Glutamatergic neuron (in vitro differentiated cells): Measurements from ENCODE around the gene HTT. TPM values are rescaled to one million over a fixed set of nuclear protein-coding genes. Genes with fewer than 3 reads are reported as not detected.

ENCODE experiments used
- DNase-seq: peaks from one replicate; pipeline ENCODE4 v3.0.0; 2022
- H3K27ac Mint-ChIP-seq: one replicate; pipeline ENCODE4 v1.8.0; 2020; ENCODE audit warnings: mild to moderate bottlenecking, mixed read lengths, inconsistent platforms; ENCODE audit not compliant: unreplicated experiment
- H3K27me3 Mint-ChIP-seq: one replicate; pipeline ENCODE4 v1.8.0; 2020; ENCODE audit warnings: mild to moderate bottlenecking, moderate library complexity, mixed read lengths, inconsistent platforms; ENCODE audit not compliant: unreplicated experiment
- H3K36me3 Mint-ChIP-seq: one replicate; pipeline ENCODE4 v1.8.0; 2020; ENCODE audit warnings: mild to moderate bottlenecking, mixed read lengths, inconsistent platforms; ENCODE audit not compliant: unreplicated experiment
- H3K4me1 Mint-ChIP-seq: one replicate; pipeline ENCODE4 v1.8.0; 2020; ENCODE audit warnings: mild to moderate bottlenecking, low read depth, mixed read lengths, inconsistent platforms; ENCODE audit not compliant: unreplicated experiment
- H3K4me3 Mint-ChIP-seq: one replicate; pipeline ENCODE4 v1.8.0; 2020; ENCODE audit warnings: mild to moderate bottlenecking, mixed read lengths, inconsistent platforms; ENCODE audit not compliant: unreplicated experiment
- H3K9me3 Mint-ChIP-seq: one replicate; pipeline ENCODE4 v1.8.0; 2020; ENCODE audit warnings: mild to moderate bottlenecking, moderate library complexity, mixed read lengths, inconsistent platforms; ENCODE audit not compliant: unreplicated experiment
- CTCF ChIP-seq: fragments of 200-600 bp; sonication (generic); IDR thresholded peaks from one replicate; pipeline ENCODE4 v1.5.0; 2021; ENCODE audit not compliant: partially characterized antibody, unreplicated experiment
- total RNA-seq: library from RNA; stranded (reverse); fragmentation: NEBNext Ultra II Directional; extraction: Animal tissue kit (Norgen Biotek cat#: 25700); gene quantifications from one replicate; pipeline ENCODE4 v1.2.1, GENCODE V29; 2021; ENCODE audit not compliant: unreplicated experiment

The HTT gene
- total RNA-seq, 1 donor from 2014 or later, result 107 TPM

GRCh38 chr4:3237712-3238560 lies 163.5 kb downstream of the HTT start:
- H3K36me3 Mint-ChIP-seq, result peaks cover 16% of the 10 kb centered on the region
- no peak for DNase-seq
- peaks cover 23% of the 10 kb centered on the region for H3K4me1 Mint-ChIP-seq
- no peak for TF ChIP-seq CTCF
- H3K4me3 Mint-ChIP-seq, result peak overlapping the region; percentile 49
- H3K9me3 Mint-ChIP-seq, result peaks cover 9% of the 10 kb centered on the region
- peak overlapping the region; percentile 81 for H3K27ac Mint-ChIP-seq
- peaks cover 14% of the 10 kb centered on the region for H3K27me3 Mint-ChIP-seq

- no peak for TF ChIP-seq CTCF
- no peak overlapping the region for H3K27ac Mint-ChIP-seq
- H3K9me3 Mint-ChIP-seq, result peaks cover 9% of the 10 kb centered on the region
- H3K27me3 Mint-ChIP-seq, result peaks cover 13% of the 10 kb centered on the region
- peaks cover 16% of the 10 kb centered on the region for H3K36me3 Mint-ChIP-seq
- peaks cover 25% of the 10 kb centered on the region for H3K4me1 Mint-ChIP-seq
- H3K4me3 Mint-ChIP-seq, result no peak overlapping the region
- no peak for DNase-seq
These were observed 164.2 kb downstream of the HTT start for GRCh38 chr4:3238721-3239120.

GRCh38 chr4:3239303-3239702 lies 164.8 kb downstream of the HTT start:
- Mint-ChIP-seq H3K27me3 (peaks cover 11% of the 10 kb centered on the region), H3K4me1 (peaks cover 23% of the 10 kb centered on the region), H3K9me3 (peaks cover 8% of the 10 kb centered on the region), H3K27ac (peak overlapping the region; percentile 80), H3K36me3 (peaks cover 13% of the 10 kb centered on the region), H3K4me3 (no peak overlapping the region)
- TF ChIP-seq CTCF, result no peak
- DNase-seq, result no peak

DNA sequence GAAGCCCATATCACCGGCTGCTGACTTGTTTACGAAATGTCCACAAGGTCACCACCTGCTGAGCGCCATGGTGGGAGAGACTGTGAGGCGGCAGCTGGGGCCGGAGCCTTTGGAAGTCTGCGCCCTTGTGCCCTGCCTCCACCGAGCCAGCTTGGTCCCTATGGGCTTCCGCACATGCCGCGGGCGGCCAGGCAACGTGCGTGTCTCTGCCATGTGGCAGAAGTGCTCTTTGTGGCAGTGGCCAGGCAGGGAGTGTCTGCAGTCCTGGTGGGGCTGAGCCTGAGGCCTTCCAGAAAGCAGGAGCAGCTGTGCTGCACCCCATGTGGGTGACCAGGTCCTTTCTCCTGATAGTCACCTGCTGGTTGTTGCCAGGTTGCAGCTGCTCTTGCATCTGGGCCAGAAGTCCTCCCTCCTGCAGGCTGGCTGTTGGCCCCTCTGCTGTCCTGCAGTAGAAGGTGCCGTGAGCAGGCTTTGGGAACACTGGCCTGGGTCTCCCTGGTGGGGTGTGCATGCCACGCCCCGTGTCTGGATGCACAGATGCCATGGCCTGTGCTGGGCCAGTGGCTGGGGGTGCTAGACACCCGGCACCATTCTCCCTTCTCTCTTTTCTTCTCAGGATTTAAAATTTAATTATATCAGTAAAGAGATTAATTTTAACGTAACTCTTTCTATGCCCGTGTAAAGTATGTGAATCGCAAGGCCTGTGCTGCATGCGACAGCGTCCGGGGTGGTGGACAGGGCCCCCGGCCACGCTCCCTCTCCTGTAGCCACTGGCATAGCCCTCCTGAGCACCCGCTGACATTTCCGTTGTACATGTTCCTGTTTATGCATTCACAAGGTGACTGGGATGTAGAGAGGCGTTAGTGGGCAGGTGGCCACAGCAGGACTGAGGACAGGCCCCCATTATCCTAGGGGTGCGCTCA lies 165.8 kb downstream of the HTT start:
- peaks cover 5% of the 10 kb centered on the region for H3K9me3 Mint-ChIP-seq
- H3K4me3 Mint-ChIP-seq, result peak overlapping the region; percentile 45
- H3K4me1 Mint-ChIP-seq, result peaks cover 23% of the 10 kb centered on the region
- H3K27me3 Mint-ChIP-seq, result peaks cover 13% of the 10 kb centered on the region
- H3K36me3 Mint-ChIP-seq, result peaks cover 13% of the 10 kb centered on the region
- peak overlapping the region; percentile 80 for H3K27ac Mint-ChIP-seq
- peak; percentile 73 for DNase-seq
- no peak for TF ChIP-seq CTCF
